GM12801 (cell line): ENCODE results near the gene ADAM12.

Source experiments
- CTCF ChIP-seq: IDR thresholded peaks from one replicate; pipeline ENCODE4 v1.5.1; 2011; ENCODE audit warnings: control low read depth; ENCODE audit not compliant: insufficient read length; ENCODE audit errors: extremely low read depth

The ADAM12 gene

GRCh38 chr10:126131341-126131740 is 256.9 kb downstream of the ADAM12 start:
- no peak for TF ChIP-seq CTCF

GRCh38 chr10:126130271-126130710 is 258.0 kb downstream of the ADAM12 start:
- TF ChIP-seq CTCF: no peak

- no peak for TF ChIP-seq CTCF
These were observed 259.3 kb downstream of the ADAM12 start for GRCh38 chr10:126129026-126129425.

- no peak for TF ChIP-seq CTCF
These were observed 259.7 kb downstream of the ADAM12 start for GRCh38 chr10:126128581-126128980.

- TF ChIP-seq CTCF: no peak
These were observed 260.7 kb downstream of the ADAM12 start for GRCh38 chr10:126127481-126128029.

- no peak for TF ChIP-seq CTCF
These were observed 261.4 kb downstream of the ADAM12 start for GRCh38 chr10:126126866-126127265.

GRCh38 chr10:126126023-126126422 is 262.3 kb downstream of the ADAM12 start:
- no peak for TF ChIP-seq CTCF

GRCh38 chr10:126124668-126125349 is 263.5 kb downstream of the ADAM12 start:
- TF ChIP-seq CTCF: no peak
